Fibroblast of skin of abdomen (primary cell): ENCODE data around the gene PSMC2.
"Not testable (repeated sequence)": the region's sequence is repeated elsewhere in the genome, so short reads cannot be mapped to it uniquely, and the experiment has no call there.

Experiments
- DNase-seq: peaks from one replicate; pipeline ENCODE4 v3.0.0-alpha.2; 2013

The PSMC2 gene

DNA sequence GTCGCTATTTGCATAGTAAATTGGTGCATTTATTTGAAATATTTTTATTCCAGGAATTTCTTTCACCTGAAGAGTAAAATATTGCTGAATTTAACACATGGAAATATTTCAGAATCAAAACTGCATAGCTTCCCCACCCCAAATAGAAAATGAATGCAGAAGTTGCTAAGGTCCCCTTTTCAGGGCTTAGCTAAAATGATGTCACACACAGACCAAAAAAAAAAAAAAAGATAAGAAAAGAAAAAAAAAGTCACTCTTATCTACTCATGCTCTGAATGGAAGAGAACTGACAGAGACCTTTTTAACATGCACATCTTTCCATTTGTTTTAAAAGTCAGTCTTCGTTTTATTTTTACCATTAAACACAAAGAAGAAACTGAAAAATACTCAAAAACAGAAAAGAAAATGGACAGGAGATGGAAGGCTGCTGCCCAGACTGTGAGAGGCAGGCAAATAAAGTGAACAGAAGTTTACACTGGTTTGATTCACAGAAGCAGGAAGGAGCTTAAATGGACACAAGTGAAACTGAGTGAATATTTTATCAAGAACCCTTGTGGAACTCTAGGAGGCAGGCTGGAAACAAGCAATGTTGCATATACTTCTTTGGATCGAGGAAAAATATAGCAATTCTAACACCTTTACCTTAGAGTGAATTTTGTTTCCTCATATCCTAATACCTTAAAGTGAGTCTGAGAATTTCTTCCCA lies 32.0 kb downstream of the PSMC2 start:
- no peak for DNase-seq

DNA sequence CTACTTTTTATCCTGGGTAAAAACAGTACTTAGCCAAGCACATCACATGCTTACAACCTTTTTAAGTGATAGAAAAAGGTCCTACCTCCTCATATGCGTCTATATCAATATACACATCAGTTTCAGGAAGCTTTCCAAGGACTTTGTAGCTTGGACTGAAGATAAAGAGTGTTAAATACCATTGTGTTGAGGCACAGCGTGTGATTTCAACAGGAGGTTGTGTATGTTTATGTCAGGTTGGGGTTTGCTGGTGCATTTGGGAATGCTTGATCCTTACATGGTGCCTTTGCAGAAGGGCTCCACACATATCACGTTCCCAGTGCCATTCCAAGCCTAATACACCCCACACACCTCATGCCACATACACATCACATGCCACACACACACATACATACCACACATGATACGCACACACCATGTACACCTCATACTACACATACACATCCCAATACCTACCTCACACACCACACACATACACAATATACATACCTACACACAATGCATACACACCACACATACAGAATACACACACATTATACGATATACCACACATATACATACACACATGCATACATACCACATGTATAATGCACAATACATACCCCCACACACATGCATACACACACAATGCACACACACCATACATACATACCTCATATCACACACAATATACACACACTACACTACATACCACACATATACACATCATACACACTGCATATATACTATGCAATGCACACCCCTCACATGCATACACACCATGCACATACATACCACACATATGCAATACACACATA lies 33.1 kb downstream of the PSMC2 start:
- DNase-seq: no peak

DNA sequence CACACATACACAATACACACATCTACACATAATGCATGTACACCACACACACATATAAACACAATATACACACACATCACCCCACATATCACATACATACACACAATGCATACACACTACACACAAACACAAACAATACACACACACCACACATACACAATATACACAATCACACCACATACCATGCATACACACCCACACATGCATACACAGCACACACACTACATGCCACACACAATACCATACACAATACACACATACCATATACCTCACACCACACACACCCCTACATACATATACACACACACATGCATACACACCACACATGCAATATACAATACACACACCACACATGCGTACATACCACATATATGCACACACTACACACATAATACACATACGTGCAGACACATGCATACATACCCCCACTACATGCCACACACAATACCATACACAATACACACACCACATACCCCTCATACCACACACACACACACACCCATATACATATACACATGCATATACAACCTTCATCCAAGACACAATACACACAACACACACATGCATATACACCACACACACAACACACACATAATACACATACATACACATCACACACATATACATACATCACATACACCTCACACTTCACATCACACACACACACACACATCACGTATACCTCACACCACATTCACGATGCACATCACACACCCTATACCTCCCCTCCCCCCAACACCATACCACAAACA lies 34.0 kb downstream of the PSMC2 start:
- no peak for DNase-seq

DNA sequence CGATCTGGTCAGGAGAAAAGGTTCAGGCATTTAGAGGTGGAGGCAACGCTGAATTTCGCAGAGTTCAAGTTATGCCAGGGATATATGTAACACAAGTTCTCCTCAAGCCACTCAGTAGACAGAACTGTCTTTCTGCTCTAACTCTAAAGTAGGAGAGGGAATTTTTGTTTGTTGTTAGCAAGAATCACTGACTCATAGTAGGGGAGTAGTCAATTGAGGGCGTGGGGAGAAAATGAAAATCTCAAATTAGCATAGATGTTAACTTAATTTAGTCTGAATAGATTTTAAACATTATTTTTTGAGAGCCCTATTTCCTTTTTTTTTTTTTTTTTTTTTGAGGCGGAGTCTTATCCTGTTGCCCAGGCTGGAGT lies 34.6 kb downstream of the PSMC2 start:
- DNase-seq: no peak

DNA sequence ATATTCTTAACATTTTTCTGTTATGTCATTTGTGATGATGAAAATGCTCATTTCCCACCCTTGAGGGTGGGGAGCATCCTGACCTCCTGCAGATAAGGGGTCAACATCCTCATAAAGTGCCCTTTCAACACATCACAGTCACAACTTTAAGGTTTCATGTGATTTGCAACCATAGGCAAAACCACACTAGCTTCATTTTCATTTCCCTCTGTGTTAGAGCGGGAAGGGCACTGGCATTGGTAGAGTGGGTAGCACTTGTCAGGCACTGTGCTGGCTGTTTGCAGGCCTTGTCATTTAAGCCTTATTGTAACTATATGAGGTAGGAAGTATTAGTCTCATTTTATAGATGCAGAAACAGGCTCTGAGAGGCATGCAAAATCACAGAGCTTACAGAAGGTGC lies 39.8 kb downstream of the PSMC2 start:
- DNase-seq: no peak

DNA sequence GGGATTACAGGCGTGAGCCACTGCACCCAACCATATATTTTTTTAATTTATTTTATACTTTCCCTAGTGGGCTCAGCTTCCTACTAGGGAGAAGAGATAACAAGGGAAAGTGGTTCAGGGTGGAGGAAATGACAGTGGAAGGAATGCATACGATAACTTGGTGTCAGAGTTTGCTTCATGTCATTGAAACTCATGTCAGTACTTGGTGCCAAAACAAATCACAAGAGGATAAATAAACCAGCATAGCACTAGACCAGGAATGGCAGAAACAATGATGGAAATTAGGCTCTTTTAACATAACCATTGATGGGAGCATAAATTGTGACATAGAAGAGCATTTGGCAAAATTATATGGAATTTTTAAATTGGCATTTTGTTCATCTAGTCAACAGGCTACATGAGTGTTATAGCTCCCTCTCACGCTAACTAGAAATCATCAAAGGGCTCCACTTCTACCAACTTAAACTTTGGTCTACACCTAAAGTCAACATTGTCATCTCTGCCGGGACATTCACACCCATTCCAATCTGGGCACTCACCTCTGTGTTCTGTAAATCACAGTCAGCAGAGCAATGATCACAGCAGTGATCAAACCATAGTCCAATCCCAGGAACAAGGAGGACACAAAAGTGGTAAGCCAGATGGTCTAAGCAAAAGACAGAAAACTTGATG lies 41.2 kb downstream of the PSMC2 start:
- DNase-seq: no peak

DNA sequence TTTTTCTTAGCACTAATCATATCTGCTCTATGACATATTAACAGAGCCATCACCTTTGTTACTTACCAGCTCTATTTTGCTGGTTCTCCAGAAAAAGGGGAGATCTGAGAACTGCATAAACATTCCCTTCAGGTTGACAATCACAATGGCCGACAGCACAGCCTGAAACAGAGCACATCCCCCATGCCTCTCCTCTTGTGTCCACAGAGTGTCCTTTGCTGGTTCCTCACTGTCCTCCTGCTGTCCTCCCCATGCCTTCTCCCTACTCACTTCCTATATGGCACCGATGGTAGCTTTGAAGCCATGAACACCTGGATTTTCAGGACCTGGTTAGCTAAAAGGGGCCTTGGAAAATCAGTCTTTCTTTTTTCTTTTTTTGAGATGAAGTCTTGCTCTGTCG lies 41.8 kb downstream of the PSMC2 start:
- DNase-seq: no peak

DNA sequence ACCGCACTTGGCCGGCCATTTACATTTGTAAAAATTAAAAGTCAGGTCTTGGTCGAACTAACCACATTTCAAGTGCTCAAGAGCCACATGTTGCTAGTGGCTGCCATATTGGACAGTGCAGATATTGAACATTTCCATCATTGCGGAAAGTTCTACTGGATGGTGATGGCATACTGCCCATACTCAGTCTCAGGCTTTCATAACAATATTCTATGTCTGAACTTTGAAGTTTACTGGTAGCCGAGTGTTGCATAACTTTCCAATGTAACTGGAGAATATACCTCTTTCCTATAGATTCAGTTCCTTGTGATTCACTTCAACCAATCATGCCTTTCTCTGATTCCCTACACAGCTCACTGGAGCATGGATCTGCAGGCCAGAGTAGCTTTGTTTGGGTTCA lies 43.7 kb downstream of the PSMC2 start:
- DNase-seq: no peak

DNA sequence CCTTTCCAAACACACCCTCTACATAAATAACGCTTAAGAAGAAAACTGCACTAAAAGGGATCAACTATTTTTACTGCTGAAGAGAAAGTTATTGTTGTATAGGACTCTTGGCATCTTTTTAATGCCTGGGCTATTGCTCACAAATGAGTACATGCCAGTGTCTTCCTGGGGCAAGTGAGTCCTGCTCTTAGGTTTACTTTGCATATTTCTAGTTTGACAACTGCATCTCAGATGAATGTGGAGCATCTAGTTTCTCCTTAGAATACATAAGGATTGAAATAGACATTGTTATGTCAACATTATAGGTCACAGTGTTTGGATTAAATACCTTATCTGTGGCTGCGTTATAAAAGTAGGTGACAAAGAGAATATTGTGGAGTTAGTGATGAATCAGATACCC lies 44.5 kb downstream of the PSMC2 start:
- no peak for DNase-seq

DNA sequence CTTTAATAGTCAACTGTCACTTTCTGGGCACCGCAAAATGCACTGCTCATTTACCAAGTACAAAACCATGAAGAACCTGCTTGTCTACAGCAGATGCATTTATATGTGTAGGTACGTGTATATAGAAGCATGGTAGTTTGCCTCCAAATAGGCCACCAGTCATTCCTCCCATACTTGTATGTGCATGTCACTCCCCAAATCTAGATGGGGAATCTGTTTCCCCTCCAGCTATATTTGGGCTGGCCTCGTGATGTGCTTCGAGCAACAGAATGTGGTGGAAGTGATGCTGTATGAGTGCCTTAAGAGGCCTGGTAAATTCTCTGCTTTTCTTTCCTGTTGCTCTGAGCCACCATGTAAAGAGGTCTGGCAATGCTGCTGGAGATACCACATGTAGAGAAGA lies 47.1 kb downstream of the PSMC2 start:
- no peak for DNase-seq

DNA sequence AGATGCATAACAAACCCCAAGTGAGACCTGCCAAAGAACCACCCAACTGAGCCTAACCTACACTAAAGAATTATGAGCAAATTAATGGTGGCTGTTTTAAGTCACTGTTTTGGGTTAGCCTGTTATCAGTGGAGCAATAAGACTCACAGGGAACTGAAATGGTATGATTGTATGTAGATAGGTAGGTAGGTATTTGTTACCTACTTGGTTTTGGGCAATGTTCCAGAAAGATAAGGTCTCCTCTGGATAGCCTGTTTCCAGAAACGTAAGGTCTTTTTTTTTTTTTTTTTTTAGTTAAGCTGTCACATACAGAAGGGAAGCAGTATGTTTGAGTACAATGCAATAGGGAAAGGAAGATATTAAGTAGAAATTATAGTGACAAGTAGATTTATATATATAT lies 47.6 kb downstream of the PSMC2 start:
- no peak for DNase-seq

DNA sequence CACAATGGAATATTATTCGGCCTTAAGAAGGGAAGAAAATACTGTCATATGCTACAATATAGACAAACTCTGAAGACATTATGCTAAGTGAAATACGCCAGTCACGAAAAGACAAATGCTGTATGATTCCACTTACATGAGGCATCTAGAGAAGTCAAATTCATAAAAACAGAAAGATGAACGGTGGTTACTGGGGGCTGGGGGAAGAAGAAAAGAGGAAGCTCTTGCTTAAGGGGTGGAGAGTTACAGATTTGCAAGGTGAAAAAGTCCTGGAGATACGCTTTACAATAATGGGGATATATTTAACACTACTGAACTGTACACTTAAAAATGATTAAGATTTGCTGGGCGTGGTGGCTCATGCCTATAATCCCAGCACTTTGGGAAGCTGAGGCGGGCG lies 49.0 kb downstream of the PSMC2 start:
- no peak for DNase-seq

DNA sequence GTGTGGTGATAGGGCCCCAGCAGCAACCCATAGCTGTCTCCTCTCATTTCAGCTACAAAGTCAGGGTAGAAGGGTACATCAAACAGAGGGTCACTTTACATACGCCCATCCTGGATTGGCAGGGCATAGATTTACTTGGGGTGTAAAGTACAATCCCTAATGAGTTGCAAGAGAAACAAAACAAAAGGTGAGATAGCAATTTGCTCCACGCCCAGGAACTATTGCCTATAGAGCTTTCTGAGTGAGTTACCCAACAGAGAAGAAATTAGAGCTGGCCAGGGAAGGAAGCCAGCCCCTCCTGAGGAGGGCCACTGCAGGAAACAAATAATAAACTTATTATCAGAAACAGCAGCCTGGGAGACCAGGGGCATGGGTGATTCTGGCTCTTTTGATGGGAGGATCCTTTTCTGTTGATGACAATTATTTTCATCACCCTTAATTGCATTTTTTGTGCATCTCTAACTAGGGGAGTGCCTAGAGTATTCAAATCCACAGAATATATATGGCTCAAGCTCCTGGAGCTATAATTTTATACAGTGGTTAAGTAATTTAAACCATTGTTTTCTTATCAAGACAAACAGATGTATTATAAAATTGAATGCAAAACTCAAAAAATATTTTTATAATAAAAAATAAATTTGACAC lies 51.2 kb downstream of the PSMC2 start:
- no peak for DNase-seq

DNA sequence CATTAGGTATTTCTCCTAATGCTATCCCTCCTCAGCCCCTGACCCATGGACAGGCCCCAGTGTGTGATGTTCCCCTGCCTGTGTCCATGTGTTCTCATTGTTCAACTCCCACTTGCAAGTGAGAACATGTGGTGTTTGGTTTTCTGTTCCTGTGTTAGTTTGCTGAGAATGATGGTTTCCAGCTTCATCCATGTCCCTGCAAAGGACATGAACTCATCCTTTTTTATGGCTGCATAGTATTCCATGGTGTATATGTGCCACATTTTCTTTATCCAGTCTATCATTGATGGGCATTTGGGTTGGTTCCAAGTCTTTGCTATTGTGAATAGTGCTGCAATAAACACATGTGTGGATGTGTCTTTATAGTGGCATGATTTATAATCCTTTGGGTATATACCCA lies 52.2 kb downstream of the PSMC2 start:
- not testable (repeated sequence) for DNase-seq

DNA sequence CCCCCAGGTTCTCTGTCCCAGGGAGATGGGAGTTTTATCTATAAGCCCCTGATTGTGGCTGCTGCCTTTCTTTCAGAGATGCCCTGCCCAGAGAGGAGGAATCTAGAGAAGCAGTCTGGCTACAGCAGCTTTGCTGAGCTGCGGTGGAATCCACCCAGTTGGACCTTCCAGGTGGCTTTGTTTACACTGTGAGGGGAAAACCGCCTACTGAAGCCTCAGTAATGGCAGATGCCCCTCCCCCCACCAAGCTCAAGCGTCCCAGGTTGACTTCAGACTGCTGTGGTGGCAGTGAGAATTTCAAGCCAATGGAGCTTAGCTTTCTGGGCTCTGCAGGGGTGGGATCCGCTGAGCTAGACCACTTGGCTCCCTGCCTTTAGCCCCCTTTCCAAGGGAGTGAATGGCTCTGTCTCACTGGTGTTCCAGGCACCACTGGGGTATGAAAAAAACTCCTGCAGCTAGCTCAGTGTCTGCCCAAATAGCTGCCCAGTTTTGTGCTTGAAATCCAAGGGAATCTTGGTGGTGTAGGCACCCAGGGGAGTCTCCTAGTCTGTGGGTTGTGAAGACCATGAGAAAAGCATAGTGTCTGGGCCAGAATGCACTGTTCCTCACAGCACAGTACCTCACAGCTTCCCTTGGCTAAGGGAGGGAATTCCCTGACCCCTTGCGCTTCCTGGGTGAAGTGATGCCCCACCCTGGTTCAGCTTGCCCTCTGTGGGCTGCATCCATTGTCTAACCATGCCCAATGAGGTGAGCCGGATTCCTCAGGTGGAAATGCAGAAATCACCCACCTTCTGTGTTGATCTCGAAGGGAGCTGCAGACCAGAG lies 58.6 kb downstream of the PSMC2 start:
- not testable (repeated sequence) for DNase-seq

DNA sequence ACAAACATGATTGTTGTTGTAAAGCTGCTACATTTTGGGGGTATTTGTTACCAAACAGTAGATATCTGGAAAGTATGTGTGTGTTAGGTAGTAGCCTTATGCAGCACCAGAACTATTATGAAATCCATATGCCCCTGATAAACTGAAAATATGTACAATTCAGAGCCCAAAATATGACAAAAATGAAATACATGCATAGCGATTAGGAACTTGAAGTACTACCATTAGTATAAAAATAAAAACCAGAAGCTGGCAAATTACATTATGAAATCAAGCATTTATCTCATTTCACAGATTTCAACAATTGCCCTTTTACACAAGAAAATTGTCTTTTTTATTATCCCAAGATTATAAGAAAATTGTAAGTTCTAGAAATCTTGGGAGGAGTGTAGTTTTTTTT lies 64.7 kb downstream of the PSMC2 start:
- no peak for DNase-seq

DNA sequence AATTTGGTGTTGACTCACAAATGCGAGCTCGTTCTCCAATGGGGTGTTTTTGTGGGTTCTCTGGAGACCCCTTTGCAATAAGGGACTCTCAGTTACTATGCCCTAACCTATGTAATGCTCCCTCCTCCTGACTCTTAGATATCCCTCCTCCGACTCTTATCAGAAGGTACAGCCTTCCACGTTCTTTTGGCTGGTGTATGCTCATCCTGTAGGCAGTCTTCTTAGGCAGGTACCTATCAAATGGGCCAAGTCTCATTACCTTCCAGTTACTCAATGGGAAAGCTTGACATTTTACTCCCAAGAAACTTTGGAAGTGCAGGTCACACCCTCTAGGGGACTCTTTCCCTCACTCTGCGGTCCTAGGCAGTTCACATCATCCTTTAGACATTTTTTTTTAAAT lies 66.0 kb downstream of the PSMC2 start:
- no peak for DNase-seq

DNA sequence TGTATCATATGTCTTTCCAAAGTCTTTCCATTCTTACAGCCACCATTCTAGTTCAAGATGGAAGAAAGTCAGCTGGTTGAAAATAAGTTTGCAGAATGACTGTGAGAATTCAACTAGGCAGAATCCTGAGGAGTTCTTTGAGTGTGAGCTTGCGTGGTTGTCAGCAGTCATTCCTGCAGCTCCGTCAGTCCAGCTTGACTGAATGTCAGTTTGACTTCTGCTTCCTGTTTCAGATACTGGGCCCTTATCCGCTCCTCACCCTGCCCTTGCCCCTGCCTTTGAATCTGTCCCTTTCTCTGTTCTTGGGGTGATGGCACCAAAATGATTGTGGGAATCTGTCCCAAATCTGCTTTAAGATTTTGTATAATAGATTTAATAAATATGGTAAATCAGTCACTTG lies 70.8 kb downstream of the PSMC2 start:
- no peak for DNase-seq
